Measurements from ENCODE around the gene TNS2. TPM values are rescaled to one million over a fixed set of nuclear protein-coding genes. Genes with fewer than 3 reads are reported as not detected.

TNS2 gene
- total RNA-seq, 4 donors from 2014 or later, result 29.2 to 274 (median 154) TPM

GRCh38 chr12:53064613-53065436 lies 15.0 kb downstream of the TNS2 start:
- Histone ChIP-seq H3K27me3 (no peaks in the 10 kb centered on the region), H3K9me3 (no peaks in the 10 kb centered on the region), H3K27ac (peak overlapping the region; percentile 20 to 63 (median 46)), H3K36me3 (peaks cover 0 to 54% (median 0%) of the 10 kb centered on the region in 3 donors), H3K4me1 (peaks cover 0 to 39% (median 2%) of the 10 kb centered on the region in 4 donors), H3K4me3 (no peak overlapping the region)
- DNase-seq, result peak in 1 of 3 donors; percentile 44
- TF ChIP-seq POLR2A (IDR thresholded peaks at IDR 0.05), result no peak
- TF ChIP-seq, protein P1, sequence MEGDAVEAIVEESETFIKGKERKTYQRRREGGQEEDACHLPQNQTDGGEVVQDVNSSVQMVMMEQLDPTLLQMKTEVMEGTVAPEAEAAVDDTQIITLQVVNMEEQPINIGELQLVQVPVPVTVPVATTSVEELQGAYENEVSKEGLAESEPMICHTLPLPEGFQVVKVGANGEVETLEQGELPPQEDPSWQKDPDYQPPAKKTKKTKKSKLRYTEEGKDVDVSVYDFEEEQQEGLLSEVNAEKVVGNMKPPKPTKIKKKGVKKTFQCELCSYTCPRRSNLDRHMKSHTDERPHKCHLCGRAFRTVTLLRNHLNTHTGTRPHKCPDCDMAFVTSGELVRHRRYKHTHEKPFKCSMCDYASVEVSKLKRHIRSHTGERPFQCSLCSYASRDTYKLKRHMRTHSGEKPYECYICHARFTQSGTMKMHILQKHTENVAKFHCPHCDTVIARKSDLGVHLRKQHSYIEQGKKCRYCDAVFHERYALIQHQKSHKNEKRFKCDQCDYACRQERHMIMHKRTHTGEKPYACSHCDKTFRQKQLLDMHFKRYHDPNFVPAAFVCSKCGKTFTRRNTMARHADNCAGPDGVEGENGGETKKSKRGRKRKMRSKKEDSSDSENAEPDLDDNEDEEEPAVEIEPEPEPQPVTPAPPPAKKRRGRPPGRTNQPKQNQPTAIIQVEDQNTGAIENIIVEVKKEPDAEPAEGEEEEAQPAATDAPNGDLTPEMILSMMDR (IDR thresholded peaks at IDR 0.05), result no peak

- Histone ChIP-seq H3K27me3 (no peaks in the 10 kb centered on the region), H3K9me3 (no peaks in the 10 kb centered on the region), H3K4me1 (peaks cover 0 to 36% (median 2%) of the 10 kb centered on the region in 4 donors), H3K36me3 (peaks cover 0 to 54% (median 0%) of the 10 kb centered on the region in 3 donors), H3K4me3 (no peak overlapping the region), H3K27ac (peak overlapping the region in 3 of 4 donors; percentile 38 to 63 (median 50))
- TF ChIP-seq, protein P1 (IDR thresholded peaks at IDR 0.05), result no peak
- TF ChIP-seq POLR2A (IDR thresholded peaks at IDR 0.05), result no peak
- DNase-seq, result peak in 1 of 3 donors; percentile 45
These were observed 15.6 kb downstream of the TNS2 start for GRCh38 chr12:53065470-53065869.

DNA sequence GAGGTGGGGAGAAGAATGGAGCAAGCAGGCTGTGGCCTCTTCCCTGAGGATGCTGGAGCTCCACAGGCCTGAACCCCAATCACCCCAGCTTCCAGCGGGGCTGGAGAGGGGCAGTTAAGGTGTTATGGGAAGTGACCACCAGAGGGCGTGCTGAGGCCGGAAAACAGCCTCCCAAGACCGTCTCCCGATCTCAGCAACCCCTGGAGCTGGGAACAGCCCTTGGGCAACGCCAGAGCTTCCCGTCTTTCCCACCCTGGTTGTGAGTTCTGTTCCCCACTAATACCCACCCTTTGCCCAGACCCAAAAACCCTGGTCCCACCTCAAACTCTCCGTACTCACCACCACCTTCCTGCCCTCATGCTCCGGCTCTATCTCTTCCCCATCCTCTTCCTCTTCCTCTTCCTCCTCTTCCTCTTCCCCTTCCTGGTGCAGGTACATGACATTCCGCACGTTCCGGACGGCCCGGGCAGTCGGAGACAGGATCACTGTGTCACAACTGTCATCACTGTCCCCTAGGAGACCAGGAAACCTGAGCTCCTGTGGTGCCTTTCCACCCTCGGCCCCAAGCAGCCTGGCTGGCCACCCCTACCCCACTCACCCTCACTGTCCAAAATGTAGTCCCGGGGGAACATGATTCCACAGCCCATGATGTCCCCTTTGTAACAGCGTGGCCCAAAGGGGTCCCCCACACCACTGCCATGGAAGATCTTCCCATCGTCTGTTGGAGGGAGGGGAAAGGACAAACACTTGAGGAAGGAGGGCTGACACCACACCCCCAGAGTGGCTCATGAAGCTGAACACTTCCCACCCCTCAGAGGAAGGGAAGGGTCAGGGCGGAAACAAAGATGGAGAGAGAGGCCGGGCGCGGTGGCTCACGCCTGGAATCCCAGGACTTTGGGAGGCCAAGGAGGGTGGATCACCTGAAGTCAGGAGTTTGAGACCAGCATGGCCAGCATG lies 16.4 kb downstream of the TNS2 start:
- H3K9me3 ChIP-seq, result no peaks in the 10 kb centered on the region
- TF ChIP-seq, protein P1 (IDR thresholded peaks at IDR 0.05), result peak; percentile 65 to 94 (median 88)
- TF ChIP-seq POLR2A (IDR thresholded peaks at IDR 0.05), result no peak
- peaks cover 0 to 34% (median 1%) of the 10 kb centered on the region in 4 donors for H3K4me1 ChIP-seq
- DNase-seq, result peak; percentile 62 to 90 (median 86)
- no peak overlapping the region for H3K4me3 ChIP-seq
- H3K27me3 ChIP-seq, result no peaks in the 10 kb centered on the region
- H3K27ac ChIP-seq, result peak overlapping the region; percentile 14 to 63 (median 38)
- H3K36me3 ChIP-seq, result peaks cover 0 to 61% (median 0%) of the 10 kb centered on the region in 3 donors

GRCh38 chr12:53067074-53067992 lies 17.5 kb downstream of the TNS2 start:
- Histone ChIP-seq H3K27me3 (no peaks in the 10 kb centered on the region), H3K9me3 (no peaks in the 10 kb centered on the region), H3K27ac (no peak overlapping the region), H3K36me3 (peaks cover 0 to 58% (median 0%) of the 10 kb centered on the region in 3 donors), H3K4me1 (peaks cover 0 to 31% (median 0%) of the 10 kb centered on the region in 4 donors), H3K4me3 (no peak overlapping the region)
- TF ChIP-seq, protein P1 (IDR thresholded peaks at IDR 0.05), result no peak
- TF ChIP-seq POLR2A (IDR thresholded peaks at IDR 0.05), result no peak
- DNase-seq, result peak in 1 of 3 donors; percentile 32

Measured in Peyer's patch (tissue), 4 donors.